Colonic mucosa (tissue), 4 donors: ENCODE data around the gene SLC38A9. TPM values are rescaled to one million over a fixed set of nuclear protein-coding genes. Genes with fewer than 3 reads are reported as not detected.
"Not testable (repeated sequence)": the region's sequence is repeated elsewhere in the genome, so short reads cannot be mapped to it uniquely, and the experiment has no call there.

Experiments
- DNase-seq: peaks from one replicate; pipeline ENCODE4 v3.0.0-alpha.2; 2020
- H3K27ac ChIP-seq: fragments of 200-600 bp; one replicate; pipeline ENCODE4 v1.8.0; 2021
- H3K27me3 ChIP-seq: fragments of 200-600 bp; one replicate; pipeline ENCODE4 v1.8.0; 2021
- H3K36me3 ChIP-seq: fragments of 200-600 bp; one replicate; pipeline ENCODE4 v1.8.0; 2021
- H3K4me1 ChIP-seq: fragments of 200-600 bp; one replicate; pipeline ENCODE4 v1.8.0; 2021; ENCODE audit warnings: mild to moderate bottlenecking
- H3K4me3 ChIP-seq: fragments of 200-600 bp; one replicate; pipeline ENCODE4 v1.8.0; 2021
- H3K9ac ChIP-seq, 2 donors: one replicate each; pipeline ENCODE4 v1.7.0; 2013; ENCODE audit warnings: control low read depth in 2 of 2, low read depth in 2 of 2, low read length in 2 of 2
- H3K9me3 ChIP-seq: fragments of 200-600 bp; one replicate; pipeline ENCODE4 v1.8.0; 2021
- intact Hi-C: fragments of 100-400 bp; cut with DNase I; formaldehyde crosslinking; loops from one replicate; pipeline ENCODE4 v1.14.1; 2022
- total RNA-seq, 2 donors: library from RNA; stranded (reverse); fragmentation: NEBNext Ultra II Directional in 1 of 2; extraction: Animal tissue kit (Norgen Biotek cat#: 25700) in 1 of 2; gene quantifications; one replicate each; pipeline ENCODE4 v1.2.1, GENCODE V29; 2021
- TF ChIP-seq, protein P1 (sequence below): fragments of 200-600 bp; IDR thresholded peaks from one replicate; pipeline ENCODE4 v1.8.0; 2022; ENCODE audit warnings: antibody characterized with exemption, mild to moderate bottlenecking
- donor health status: healthy.
- donor health status: DM: no; HTN: no; CAD: no.
- donor health status: DM: no; HTN: no; CAD: no.

Gene SLC38A9, protein sequence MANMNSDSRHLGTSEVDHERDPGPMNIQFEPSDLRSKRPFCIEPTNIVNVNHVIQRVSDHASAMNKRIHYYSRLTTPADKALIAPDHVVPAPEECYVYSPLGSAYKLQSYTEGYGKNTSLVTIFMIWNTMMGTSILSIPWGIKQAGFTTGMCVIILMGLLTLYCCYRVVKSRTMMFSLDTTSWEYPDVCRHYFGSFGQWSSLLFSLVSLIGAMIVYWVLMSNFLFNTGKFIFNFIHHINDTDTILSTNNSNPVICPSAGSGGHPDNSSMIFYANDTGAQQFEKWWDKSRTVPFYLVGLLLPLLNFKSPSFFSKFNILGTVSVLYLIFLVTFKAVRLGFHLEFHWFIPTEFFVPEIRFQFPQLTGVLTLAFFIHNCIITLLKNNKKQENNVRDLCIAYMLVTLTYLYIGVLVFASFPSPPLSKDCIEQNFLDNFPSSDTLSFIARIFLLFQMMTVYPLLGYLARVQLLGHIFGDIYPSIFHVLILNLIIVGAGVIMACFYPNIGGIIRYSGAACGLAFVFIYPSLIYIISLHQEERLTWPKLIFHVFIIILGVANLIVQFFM
- 10 to 100 TPM; 17.3 to 20.0 TPM for total RNA-seq

DNA sequence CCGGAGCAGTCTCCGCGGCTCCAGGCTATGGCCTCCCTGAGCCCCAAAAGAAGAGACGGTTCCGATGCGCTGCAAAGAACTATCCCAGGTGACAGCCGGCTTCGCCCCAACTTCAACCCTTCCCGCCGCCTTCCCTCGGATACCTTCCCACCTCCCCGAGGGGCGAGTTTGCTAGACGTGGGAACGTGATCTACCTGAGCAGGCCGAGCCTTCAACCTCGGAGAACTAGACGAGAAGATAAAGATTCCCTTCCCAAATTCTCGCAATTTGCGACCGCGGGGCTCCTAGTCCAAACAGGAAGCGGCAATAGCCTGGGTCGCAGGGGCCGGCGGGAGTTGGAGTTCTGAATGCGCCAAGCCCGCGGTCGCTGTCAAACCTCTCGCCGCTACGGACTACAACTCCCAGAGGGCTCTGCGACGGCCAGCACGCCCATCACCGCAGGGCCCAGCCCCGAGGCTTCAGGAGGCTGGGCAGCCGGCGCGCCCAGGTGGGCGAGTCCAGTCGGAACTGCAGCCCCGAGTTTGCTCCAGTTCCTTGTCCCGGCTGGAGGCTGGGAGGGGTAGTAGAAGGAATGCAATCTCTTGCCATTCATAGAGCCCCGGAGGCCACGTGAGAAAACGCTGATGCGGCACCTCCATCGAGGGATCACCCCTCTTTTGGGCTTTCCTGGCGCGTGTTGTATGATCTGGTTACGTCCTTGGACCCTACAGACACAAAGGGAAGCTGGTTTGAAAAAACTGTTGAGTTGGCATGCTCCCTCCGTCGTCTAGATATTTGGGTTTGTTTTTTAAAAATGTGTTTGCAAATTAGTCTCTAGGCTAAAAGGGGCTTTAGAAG is at the start of gene SLC38A9:
Gene SLC38A9, minus strand, starts transcription at position 302 of the 837 bp plus-strand sequence. CDS start 14,366 bp downstream, outside the sequence.
- no peaks in the 10 kb centered on the region for H3K27me3 ChIP-seq
- H3K9ac ChIP-seq = peak within 1 kb of the TSS; percentile 88 to 90
- H3K36me3 ChIP-seq = no peaks in the 10 kb centered on the region
- no peaks in the 10 kb centered on the region for H3K9me3 ChIP-seq
- no peaks in the 10 kb centered on the region for H3K4me1 ChIP-seq
- TF ChIP-seq, protein P1, sequence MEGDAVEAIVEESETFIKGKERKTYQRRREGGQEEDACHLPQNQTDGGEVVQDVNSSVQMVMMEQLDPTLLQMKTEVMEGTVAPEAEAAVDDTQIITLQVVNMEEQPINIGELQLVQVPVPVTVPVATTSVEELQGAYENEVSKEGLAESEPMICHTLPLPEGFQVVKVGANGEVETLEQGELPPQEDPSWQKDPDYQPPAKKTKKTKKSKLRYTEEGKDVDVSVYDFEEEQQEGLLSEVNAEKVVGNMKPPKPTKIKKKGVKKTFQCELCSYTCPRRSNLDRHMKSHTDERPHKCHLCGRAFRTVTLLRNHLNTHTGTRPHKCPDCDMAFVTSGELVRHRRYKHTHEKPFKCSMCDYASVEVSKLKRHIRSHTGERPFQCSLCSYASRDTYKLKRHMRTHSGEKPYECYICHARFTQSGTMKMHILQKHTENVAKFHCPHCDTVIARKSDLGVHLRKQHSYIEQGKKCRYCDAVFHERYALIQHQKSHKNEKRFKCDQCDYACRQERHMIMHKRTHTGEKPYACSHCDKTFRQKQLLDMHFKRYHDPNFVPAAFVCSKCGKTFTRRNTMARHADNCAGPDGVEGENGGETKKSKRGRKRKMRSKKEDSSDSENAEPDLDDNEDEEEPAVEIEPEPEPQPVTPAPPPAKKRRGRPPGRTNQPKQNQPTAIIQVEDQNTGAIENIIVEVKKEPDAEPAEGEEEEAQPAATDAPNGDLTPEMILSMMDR = no peak
- DNase-seq = peak; percentile 97
- H3K27ac ChIP-seq = peak within 1 kb of the TSS; percentile 39
- intact Hi-C loops = no loop called here
- peak within 1 kb of the TSS; percentile 93 for H3K4me3 ChIP-seq

DNA sequence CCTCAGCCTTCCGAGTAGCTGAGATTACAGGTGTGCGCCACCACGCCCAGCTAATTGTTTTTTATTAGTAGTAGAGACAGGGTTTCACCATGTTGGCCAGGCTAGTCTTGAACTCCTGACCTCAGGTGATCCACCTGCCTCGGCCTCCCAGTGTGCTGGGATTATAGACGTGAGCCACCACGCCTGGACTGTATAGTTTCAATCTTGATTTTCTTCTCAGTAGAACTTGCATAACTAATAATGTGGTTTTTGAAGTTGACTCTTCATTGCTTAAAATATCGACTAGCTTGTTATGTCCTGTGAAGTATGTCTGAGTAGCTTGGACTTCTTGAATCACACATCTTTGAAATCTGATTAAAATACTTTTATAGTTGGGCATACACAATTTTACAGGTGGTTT is 49.6 kb upstream of the SLC38A9 start:
- intact Hi-C loops = not testable (repeated sequence)

DNA sequence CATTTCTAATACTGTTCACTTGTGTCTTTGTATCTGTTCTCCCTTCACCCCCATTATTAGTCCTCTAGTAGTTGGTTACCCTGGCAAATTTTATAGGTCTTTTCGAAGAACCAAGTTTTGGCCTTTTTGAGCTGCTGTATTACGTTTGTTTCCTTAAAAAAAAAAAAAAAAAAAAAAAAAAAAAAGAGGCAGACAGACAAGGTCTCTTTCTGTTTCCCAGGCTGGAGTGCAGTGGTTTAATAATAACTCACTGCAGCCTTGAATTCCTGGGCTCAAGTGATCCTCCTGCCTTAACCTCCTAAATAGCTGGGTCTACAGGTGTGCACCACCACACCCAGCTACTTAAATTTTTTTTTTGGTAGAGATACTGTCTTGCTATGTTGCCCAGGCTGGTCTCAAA is 46.6 kb upstream of the SLC38A9 start:
- Histone ChIP-seq H3K4me3 (no peak overlapping the region), H3K9me3 (no peaks in the 10 kb centered on the region), H3K27me3 (no peaks in the 10 kb centered on the region), H3K27ac (no peak overlapping the region), H3K9ac (no peak overlapping the region), H3K4me1 (no peaks in the 10 kb centered on the region), H3K36me3 (no peaks in the 10 kb centered on the region)
- intact Hi-C loops = no loop called here
- TF ChIP-seq, protein P1 = no peak
- no peak for DNase-seq

More for the DNA sequence above, 49.6 kb upstream of the SLC38A9 start:
- not testable (repeated sequence) for H3K27ac ChIP-seq, H3K27me3 ChIP-seq, H3K4me3 ChIP-seq, H3K36me3 ChIP-seq, H3K4me1 ChIP-seq, H3K9ac ChIP-seq, H3K9me3 ChIP-seq, DNase-seq

DNA sequence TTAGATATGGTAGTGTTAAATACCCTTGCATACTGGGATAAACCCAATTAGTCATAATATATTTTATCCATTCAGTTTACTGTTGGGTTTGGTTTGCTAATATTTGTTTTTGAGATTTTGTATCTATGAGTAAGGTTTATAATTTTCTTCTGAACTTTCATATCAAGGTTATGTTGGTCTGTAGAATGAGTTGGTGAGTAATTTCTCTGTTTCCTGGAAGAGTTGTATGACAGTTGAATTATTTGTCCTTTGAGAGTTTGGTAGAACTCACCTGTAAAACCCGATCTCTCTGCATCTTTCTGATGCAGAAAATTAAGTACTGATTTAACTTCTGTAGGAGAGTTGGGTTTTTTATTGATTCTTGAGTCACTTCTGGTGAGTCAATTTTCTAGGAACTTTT is 46.1 kb upstream of the SLC38A9 start:
- Histone ChIP-seq H3K9me3 (no peaks in the 10 kb centered on the region), H3K36me3 (no peaks in the 10 kb centered on the region), H3K4me1 (no peaks in the 10 kb centered on the region), H3K27ac (no peak overlapping the region), H3K9ac (no peak overlapping the region), H3K27me3 (no peaks in the 10 kb centered on the region), H3K4me3 (no peak overlapping the region)
- intact Hi-C loops = no loop called here
- TF ChIP-seq, protein P1 = no peak
- DNase-seq = no peak

DNA sequence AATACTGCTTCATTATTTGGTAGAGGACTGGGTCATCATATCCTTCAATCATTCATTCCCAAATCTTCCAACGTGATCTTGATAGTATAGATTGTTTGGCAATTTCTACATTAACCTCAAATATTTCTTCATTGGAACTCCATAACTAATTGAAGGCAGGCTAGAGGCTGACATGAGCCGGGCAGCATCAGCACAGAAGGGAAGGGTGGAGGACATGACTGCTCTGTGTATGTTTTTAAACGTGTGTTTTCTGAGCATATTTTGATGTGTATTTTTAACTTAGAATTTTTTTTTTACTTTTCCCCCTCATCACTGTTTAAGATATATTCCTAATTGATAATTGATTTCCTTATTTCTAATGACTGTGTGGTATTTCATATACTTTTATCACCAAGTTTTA is 38.4 kb upstream of the SLC38A9 start:
- Histone ChIP-seq H3K27me3 (no peaks in the 10 kb centered on the region), H3K4me1 (no peaks in the 10 kb centered on the region), H3K27ac (no peak overlapping the region), H3K9ac (no peak overlapping the region), H3K9me3 (no peaks in the 10 kb centered on the region), H3K36me3 (no peaks in the 10 kb centered on the region), H3K4me3 (no peak overlapping the region)
- no peak for DNase-seq
- TF ChIP-seq, protein P1 = no peak
- intact Hi-C loops = no loop called here
